Midbrain (tissue), 1 donor: ENCODE data around the gene MCTS1.
"Not testable (repeated sequence)": the region's sequence is repeated elsewhere in the genome, so short reads cannot be mapped to it uniquely, and the experiment has no call there.

Source experiments
- DNase-seq: peaks from one replicate; lab custom pipeline; 2025; lab: John Stamatoyannopoulos, UW

MCTS1 gene

DNA sequence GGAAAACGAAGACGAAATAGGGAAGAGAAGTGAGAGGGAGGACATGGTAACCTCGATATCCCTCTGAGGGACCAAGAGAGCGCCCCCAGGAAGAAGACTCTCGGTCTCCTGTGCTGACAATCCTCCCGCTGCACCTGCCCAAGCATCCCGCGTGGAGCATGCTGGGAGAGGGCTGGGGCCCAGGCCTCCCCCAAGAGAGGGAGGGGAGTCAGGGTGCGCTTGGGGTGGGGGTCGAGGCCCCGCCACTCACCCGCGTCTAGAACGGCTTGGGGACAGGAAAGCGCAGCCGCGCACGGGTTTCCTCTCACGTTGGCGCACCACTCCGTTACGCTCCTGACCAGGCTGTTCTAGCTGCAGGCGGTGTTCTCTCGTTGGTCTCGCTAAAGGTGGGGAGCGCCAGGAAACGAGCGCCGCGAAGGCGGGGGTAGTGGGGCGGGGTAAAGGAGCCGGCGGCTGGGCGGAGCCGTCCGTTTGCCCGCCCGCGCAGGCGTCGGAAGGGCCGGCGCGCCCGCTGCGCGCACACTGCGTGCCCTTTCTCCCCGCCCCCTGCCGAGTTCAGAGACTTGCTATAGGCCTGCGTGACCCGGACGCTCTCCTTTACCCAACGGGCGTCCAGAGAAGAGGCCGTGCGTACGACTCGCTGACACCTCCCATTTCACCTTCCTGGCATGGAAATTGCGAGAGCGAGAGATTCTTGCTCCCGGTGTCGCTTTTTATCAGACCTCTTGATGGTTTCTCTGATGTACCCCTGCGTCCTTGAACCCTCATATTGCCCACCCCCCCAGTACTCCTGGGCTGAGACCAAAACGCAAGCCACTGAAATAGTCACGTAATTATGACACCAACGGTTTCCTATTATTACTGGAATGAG, 26.0 kb downstream of the MCTS1 start, which contains the start of gene C1GALT1C1:
Gene C1GALT1C1 (minus strand): TSS at position 388 of the 871 bp plus-strand sequence. CDS start 2,888 bp downstream, outside the sequence.
- DNase-seq = peak; percentile 89

DNA sequence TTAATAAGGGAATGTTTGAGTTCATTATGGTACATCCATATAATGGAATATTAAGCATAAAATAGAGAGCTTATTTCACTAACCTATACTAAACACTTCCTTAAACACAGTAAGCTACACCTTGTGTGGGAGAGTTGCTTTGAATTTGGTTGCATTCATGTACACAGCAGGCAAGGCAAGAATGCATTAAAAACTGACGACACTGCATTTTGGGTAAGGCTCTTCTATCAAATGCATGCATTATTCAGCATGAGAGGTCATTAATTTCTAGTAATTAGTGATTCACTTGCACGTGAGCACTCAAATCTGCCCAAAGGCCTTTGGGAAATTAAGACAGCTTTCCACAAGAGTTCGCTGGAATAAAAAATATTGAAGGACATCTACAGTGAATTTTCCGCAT, 34.7 kb downstream of the MCTS1 start:
- no peak for DNase-seq

DNA sequence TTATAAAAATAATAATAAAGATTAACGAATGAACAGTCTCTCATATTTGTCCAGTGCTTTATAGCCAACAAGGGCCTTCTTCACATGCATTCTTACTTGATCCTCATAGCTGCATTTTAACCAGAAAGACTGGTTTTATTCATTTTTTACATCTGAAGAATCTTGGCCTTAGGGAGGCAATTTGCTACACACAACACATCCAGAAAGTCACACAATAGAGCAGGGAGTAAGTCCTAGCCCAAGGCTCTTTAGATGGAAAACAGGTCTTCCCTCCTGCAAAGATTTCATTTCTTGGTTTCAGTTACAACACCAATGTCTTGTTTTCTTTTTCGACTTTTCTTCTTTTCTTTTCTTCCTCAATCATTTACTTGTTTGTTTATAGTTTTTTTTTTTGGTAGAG, 39.0 kb downstream of the MCTS1 start:
- DNase-seq = no peak

DNA sequence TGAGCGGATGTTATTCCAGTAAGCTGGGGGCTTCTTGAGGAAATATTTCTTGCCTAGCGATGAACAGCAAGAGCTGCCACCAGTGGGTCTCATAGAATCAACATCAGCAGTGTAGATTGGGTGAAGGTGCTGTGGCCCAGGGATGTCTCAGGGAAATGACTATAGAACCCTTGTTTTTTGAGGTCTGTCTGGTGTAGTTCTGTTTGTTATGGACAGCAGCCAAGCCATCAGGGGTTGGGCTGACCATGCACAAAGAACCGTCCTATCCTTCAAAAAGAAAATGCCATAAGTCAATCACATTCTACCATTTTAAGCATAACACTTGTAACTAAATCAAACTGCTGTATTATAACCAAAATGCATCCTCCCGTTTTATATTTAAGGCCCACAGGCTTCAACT, 43.2 kb downstream of the MCTS1 start:
- DNase-seq = no peak

DNA sequence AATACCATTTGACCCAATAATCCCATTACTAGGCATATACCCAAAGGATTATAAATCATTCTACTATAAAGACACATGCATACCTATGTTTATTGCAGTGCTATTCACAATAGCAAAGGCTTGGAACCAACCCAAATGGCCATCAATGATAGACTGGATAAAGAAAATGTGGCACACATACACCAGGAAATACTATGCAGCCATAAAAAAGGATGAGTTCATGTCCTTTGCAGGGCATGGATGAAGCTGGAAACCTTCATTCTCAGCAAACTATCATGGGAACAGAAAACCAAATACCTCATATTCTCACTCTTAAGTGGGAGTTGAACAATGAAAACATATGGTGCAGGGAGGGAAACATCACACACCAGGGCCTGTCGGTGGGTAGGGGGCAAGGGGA, 48.4 kb downstream of the MCTS1 start:
- not testable (repeated sequence) for DNase-seq

DNA sequence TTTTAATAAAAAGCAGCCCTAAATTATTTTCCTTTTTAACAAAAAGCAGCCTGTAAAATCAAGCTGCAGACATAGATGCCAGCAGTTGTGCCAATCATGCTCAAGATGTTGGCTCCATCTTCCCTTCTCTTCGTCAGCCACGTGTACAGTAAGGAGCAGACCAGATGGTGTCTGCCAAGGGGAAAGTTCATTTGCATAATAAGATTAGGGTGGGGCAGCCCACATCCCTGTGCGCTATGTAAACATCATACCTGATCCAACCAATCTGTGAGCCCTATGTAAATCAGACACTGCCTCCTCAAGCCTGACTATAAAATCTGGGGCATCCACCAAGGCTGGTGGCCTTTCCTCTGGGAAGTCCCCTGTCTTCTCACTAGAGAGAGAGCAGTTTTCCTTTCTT, 49.1 kb downstream of the MCTS1 start:
- no peak for DNase-seq

DNA sequence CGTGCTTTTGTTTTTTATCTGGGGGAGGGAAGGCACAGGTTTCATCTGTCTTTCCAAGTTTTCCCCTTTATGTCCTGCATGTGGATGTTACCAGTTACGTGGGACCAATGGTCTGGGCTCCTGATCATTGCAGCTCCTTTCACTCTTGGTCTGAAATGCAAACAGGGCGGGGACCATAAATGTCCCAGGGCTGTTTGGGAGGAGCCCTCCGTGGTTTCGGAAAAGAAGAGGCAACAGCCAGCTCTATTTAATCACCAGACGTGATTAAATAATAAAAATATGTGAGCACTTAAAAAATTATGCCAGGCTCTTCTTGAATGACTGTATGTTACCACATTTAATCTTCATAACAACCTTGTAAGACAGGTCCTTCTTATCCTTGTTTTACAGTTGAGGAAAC, 56.7 kb downstream of the MCTS1 start:
- DNase-seq = no peak
